HUES48 (cell line): ENCODE results near the gene APBA1.

ENCODE experiments used
- H3K27ac ChIP-seq: one replicate; pipeline ENCODE4 v1.7.0; 2013; ENCODE audit warnings: low read depth, low read length, inconsistent platforms
- H3K27me3 ChIP-seq: 2 replicates; pipeline ENCODE4 v1.6.1; 2013; ENCODE audit warnings: mild to moderate bottlenecking, low read length; ENCODE audit not compliant: control insufficient read depth, insufficient read depth
- H3K36me3 ChIP-seq: 2 replicates; pipeline ENCODE4 v1.6.1; 2013; ENCODE audit warnings: low read length; ENCODE audit not compliant: control insufficient read depth, insufficient read depth
- H3K4me1 ChIP-seq: 2 replicates; pipeline ENCODE4 v1.6.1; 2013; ENCODE audit warnings: mild to moderate bottlenecking, low read length; ENCODE audit not compliant: control insufficient read depth, insufficient read depth
- H3K4me3 ChIP-seq: 2 replicates; pipeline ENCODE4 v1.5.1; 2013; ENCODE audit warnings: mild to moderate bottlenecking, low read depth, low read length
- H3K9ac ChIP-seq: 2 replicates; pipeline ENCODE4 v1.6.1; 2013; ENCODE audit warnings: mild to moderate bottlenecking, low read depth, low read length, moderate library complexity
- H3K9me3 ChIP-seq: 2 replicates; pipeline ENCODE4 v1.6.1; 2013; ENCODE audit warnings: low read length; ENCODE audit not compliant: control insufficient read depth, insufficient read depth

The APBA1 gene

GRCh38 chr9:69396759-69397158 lies 275.4 kb downstream of the APBA1 start:
- H3K27me3 ChIP-seq = no peaks in the 10 kb centered on the region

GRCh38 chr9:69395718-69396117 lies 276.5 kb downstream of the APBA1 start:
- peaks cover 6% of the 10 kb centered on the region; the same call in 1 of the 2 replicates for H3K36me3 ChIP-seq
- no peak overlapping the region for H3K9ac ChIP-seq
- no peaks in the 10 kb centered on the region for H3K4me1 ChIP-seq
- no peak overlapping the region for H3K27ac ChIP-seq
- H3K27me3 ChIP-seq = no peaks in the 10 kb centered on the region
- no peaks in the 10 kb centered on the region for H3K9me3 ChIP-seq
- no peak overlapping the region for H3K4me3 ChIP-seq

More at GRCh38 chr9:69396759-69397158, 275.4 kb downstream of the APBA1 start:
- H3K27ac ChIP-seq = no peak overlapping the region
- H3K9ac ChIP-seq = no peak overlapping the region
- no peak overlapping the region for H3K4me3 ChIP-seq
- H3K36me3 ChIP-seq = peaks cover 6% of the 10 kb centered on the region; the same call in 1 of the 2 replicates
- no peaks in the 10 kb centered on the region for H3K9me3 ChIP-seq
- no peaks in the 10 kb centered on the region for H3K4me1 ChIP-seq

GRCh38 chr9:69393425-69393824 lies 278.7 kb downstream of the APBA1 start:
- Histone ChIP-seq H3K9me3 (no peaks in the 10 kb centered on the region), H3K9ac (no peak overlapping the region), H3K36me3 (peaks cover 7% of the 10 kb centered on the region; the same call in 1 of the 2 replicates), H3K4me3 (no peak overlapping the region), H3K4me1 (no peaks in the 10 kb centered on the region), H3K27me3 (no peaks in the 10 kb centered on the region), H3K27ac (no peak overlapping the region)

- peaks cover 13% of the 10 kb centered on the region for H3K36me3 ChIP-seq
- H3K9me3 ChIP-seq = no peaks in the 10 kb centered on the region
- no peak overlapping the region for H3K9ac ChIP-seq
- no peaks in the 10 kb centered on the region for H3K4me1 ChIP-seq
- no peak overlapping the region for H3K4me3 ChIP-seq
- no peaks in the 10 kb centered on the region for H3K27me3 ChIP-seq
- no peak overlapping the region for H3K27ac ChIP-seq
Measured at GRCh38 chr9:69392826-69393225, 279.3 kb downstream of the APBA1 start.

GRCh38 chr9:69391946-69392345 lies 280.2 kb downstream of the APBA1 start:
- H3K9ac ChIP-seq = no peak overlapping the region
- no peak overlapping the region for H3K27ac ChIP-seq
- peaks cover 21% of the 10 kb centered on the region for H3K36me3 ChIP-seq
- no peaks in the 10 kb centered on the region for H3K27me3 ChIP-seq
- H3K9me3 ChIP-seq = no peaks in the 10 kb centered on the region
- no peak overlapping the region for H3K4me3 ChIP-seq
- no peaks in the 10 kb centered on the region for H3K4me1 ChIP-seq

- Histone ChIP-seq H3K9me3 (no peaks in the 10 kb centered on the region), H3K4me1 (no peaks in the 10 kb centered on the region), H3K4me3 (no peak overlapping the region), H3K9ac (no peak overlapping the region), H3K27ac (no peak overlapping the region), H3K36me3 (peaks cover 21% of the 10 kb centered on the region), H3K27me3 (no peaks in the 10 kb centered on the region)
Measured at GRCh38 chr9:69391487-69391886, 280.7 kb downstream of the APBA1 start.

- H3K9ac ChIP-seq = no peak overlapping the region
- H3K4me1 ChIP-seq = peaks cover 9% of the 10 kb centered on the region; the same call in 1 of the 2 replicates
- no peaks in the 10 kb centered on the region for H3K9me3 ChIP-seq
- H3K27ac ChIP-seq = no peak overlapping the region
- no peaks in the 10 kb centered on the region for H3K27me3 ChIP-seq
- H3K4me3 ChIP-seq = no peak overlapping the region
- H3K36me3 ChIP-seq = peaks cover 26% of the 10 kb centered on the region
Measured at GRCh38 chr9:69389437-69389995, 282.7 kb downstream of the APBA1 start.

- Histone ChIP-seq H3K36me3 (peaks cover 29% of the 10 kb centered on the region), H3K9me3 (no peaks in the 10 kb centered on the region), H3K27me3 (no peaks in the 10 kb centered on the region), H3K4me1 (peaks cover 9% of the 10 kb centered on the region; the same call in 1 of the 2 replicates), H3K27ac (no peak overlapping the region), H3K4me3 (no peak overlapping the region), H3K9ac (no peak overlapping the region)
Measured at GRCh38 chr9:69388596-69388995, 283.6 kb downstream of the APBA1 start.

GRCh38 chr9:69386651-69387050 lies 285.5 kb downstream of the APBA1 start:
- Histone ChIP-seq H3K4me1 (peaks cover 9% of the 10 kb centered on the region; the same call in 1 of the 2 replicates), H3K4me3 (no peak overlapping the region), H3K9ac (no peak overlapping the region), H3K36me3 (peaks cover 23% of the 10 kb centered on the region), H3K27me3 (no peaks in the 10 kb centered on the region), H3K9me3 (no peaks in the 10 kb centered on the region), H3K27ac (no peak overlapping the region)

- Histone ChIP-seq H3K4me3 (no peak overlapping the region), H3K9me3 (no peaks in the 10 kb centered on the region), H3K27ac (no peak overlapping the region), H3K4me1 (peaks cover 9% of the 10 kb centered on the region; the same call in 1 of the 2 replicates), H3K9ac (no peak overlapping the region), H3K27me3 (no peaks in the 10 kb centered on the region), H3K36me3 (peaks cover 23% of the 10 kb centered on the region)
Measured at GRCh38 chr9:69385581-69386033, 286.6 kb downstream of the APBA1 start.

- Histone ChIP-seq H3K9ac (no peak overlapping the region), H3K36me3 (peaks cover 17% of the 10 kb centered on the region), H3K4me1 (peaks cover 9% of the 10 kb centered on the region; the same call in 1 of the 2 replicates), H3K27ac (no peak overlapping the region), H3K27me3 (no peaks in the 10 kb centered on the region), H3K4me3 (no peak overlapping the region), H3K9me3 (no peaks in the 10 kb centered on the region)
Measured at GRCh38 chr9:69382135-69382534, 290.0 kb downstream of the APBA1 start.
